Measurements from ENCODE around the gene ATP2B1. TPM values are rescaled to one million over a fixed set of nuclear protein-coding genes. Genes with fewer than 3 reads are reported as not detected.

Gene ATP2B1
- polyA plus RNA-seq, 2 donors, result 3.3 to 5.3 TPM

GRCh38 chr12:89697296-89697695 lies 11.3 kb downstream of the ATP2B1 start:
- H3K27me3 ChIP-seq (ENCODE audit: control insufficient read depth in 1 of 2, insufficient read depth in 2 of 2, low read length in 2 of 2), result no peaks in the 10 kb centered on the region
- no peaks in the 10 kb centered on the region for H3K36me3 ChIP-seq (ENCODE audit: control insufficient read depth in 2 of 2, insufficient read depth in 2 of 2, low read length in 1 of 2)
- no peak overlapping the region for H3K4me3 ChIP-seq (ENCODE audit: low read depth in 1 of 2, low read length in 2 of 2)
- H3K27ac ChIP-seq (ENCODE audit: low read depth in 2 of 2, low read length in 1 of 2), result no peak overlapping the region
- no peaks in the 10 kb centered on the region for H3K4me1 ChIP-seq (ENCODE audit: control insufficient read depth in 2 of 2, insufficient read depth in 2 of 2, low read length in 1 of 2)
- no peaks in the 10 kb centered on the region for H3K9me3 ChIP-seq (ENCODE audit: control insufficient read depth in 2 of 2, insufficient read depth in 1 of 2, low read depth in 1 of 2, low read length in 1 of 2)

GRCh38 chr12:89695830-89696229 lies 12.8 kb downstream of the ATP2B1 start:
- Histone ChIP-seq H3K4me1 (ENCODE audit: control insufficient read depth in 2 of 2, insufficient read depth in 2 of 2, low read length in 1 of 2) (no peaks in the 10 kb centered on the region), H3K4me3 (ENCODE audit: low read depth in 1 of 2, low read length in 2 of 2) (no peak overlapping the region), H3K27me3 (ENCODE audit: control insufficient read depth in 1 of 2, insufficient read depth in 2 of 2, low read length in 2 of 2) (no peaks in the 10 kb centered on the region), H3K27ac (ENCODE audit: low read depth in 2 of 2, low read length in 1 of 2) (no peak overlapping the region), H3K36me3 (ENCODE audit: control insufficient read depth in 2 of 2, insufficient read depth in 2 of 2, low read length in 1 of 2) (no peaks in the 10 kb centered on the region), H3K9me3 (ENCODE audit: control insufficient read depth in 2 of 2, insufficient read depth in 1 of 2, low read depth in 1 of 2, low read length in 1 of 2) (no peaks in the 10 kb centered on the region)
- 78 to 80% methylated on average over 1 of the region's 1 CpG for WGBS, 2 donors

GRCh38 chr12:89695100-89695499 lies 13.5 kb downstream of the ATP2B1 start:
- Histone ChIP-seq H3K27ac (ENCODE audit: low read depth in 2 of 2, low read length in 1 of 2) (no peak overlapping the region), H3K27me3 (ENCODE audit: control insufficient read depth in 1 of 2, insufficient read depth in 2 of 2, low read length in 2 of 2) (no peaks in the 10 kb centered on the region), H3K4me1 (ENCODE audit: control insufficient read depth in 2 of 2, insufficient read depth in 2 of 2, low read length in 1 of 2) (no peaks in the 10 kb centered on the region), H3K9me3 (ENCODE audit: control insufficient read depth in 2 of 2, insufficient read depth in 1 of 2, low read depth in 1 of 2, low read length in 1 of 2) (no peaks in the 10 kb centered on the region), H3K4me3 (ENCODE audit: low read depth in 1 of 2, low read length in 2 of 2) (no peak overlapping the region), H3K36me3 (ENCODE audit: control insufficient read depth in 2 of 2, insufficient read depth in 2 of 2, low read length in 1 of 2) (no peaks in the 10 kb centered on the region)
- 79 to 82% methylated on average over 2 of the region's 2 CpGs for WGBS, 2 donors

GRCh38 chr12:89694542-89694941 lies 14.1 kb downstream of the ATP2B1 start:
- H3K36me3 ChIP-seq (ENCODE audit: control insufficient read depth in 2 of 2, insufficient read depth in 2 of 2, low read length in 1 of 2), result no peaks in the 10 kb centered on the region
- no peaks in the 10 kb centered on the region for H3K4me1 ChIP-seq (ENCODE audit: control insufficient read depth in 2 of 2, insufficient read depth in 2 of 2, low read length in 1 of 2)
- no peak overlapping the region for H3K27ac ChIP-seq (ENCODE audit: low read depth in 2 of 2, low read length in 1 of 2)
- no peak overlapping the region for H3K4me3 ChIP-seq (ENCODE audit: low read depth in 1 of 2, low read length in 2 of 2)
- WGBS, 2 donors, result 96 to 98% methylated on average over 5 of the region's 5 CpGs
- no peaks in the 10 kb centered on the region for H3K27me3 ChIP-seq (ENCODE audit: control insufficient read depth in 1 of 2, insufficient read depth in 2 of 2, low read length in 2 of 2)
- no peaks in the 10 kb centered on the region for H3K9me3 ChIP-seq (ENCODE audit: control insufficient read depth in 2 of 2, insufficient read depth in 1 of 2, low read depth in 1 of 2, low read length in 1 of 2)

GRCh38 chr12:89693639-89694202 lies 14.9 kb downstream of the ATP2B1 start:
- Histone ChIP-seq H3K4me1 (ENCODE audit: control insufficient read depth in 2 of 2, insufficient read depth in 2 of 2, low read length in 1 of 2) (no peaks in the 10 kb centered on the region), H3K9me3 (ENCODE audit: control insufficient read depth in 2 of 2, insufficient read depth in 1 of 2, low read depth in 1 of 2, low read length in 1 of 2) (no peaks in the 10 kb centered on the region), H3K4me3 (ENCODE audit: low read depth in 1 of 2, low read length in 2 of 2) (no peak overlapping the region), H3K36me3 (ENCODE audit: control insufficient read depth in 2 of 2, insufficient read depth in 2 of 2, low read length in 1 of 2) (no peaks in the 10 kb centered on the region), H3K27ac (ENCODE audit: low read depth in 2 of 2, low read length in 1 of 2) (no peak overlapping the region), H3K27me3 (ENCODE audit: control insufficient read depth in 1 of 2, insufficient read depth in 2 of 2, low read length in 2 of 2) (no peaks in the 10 kb centered on the region)
- WGBS, 2 donors, result 44 to 56% methylated on average over 3 of the region's 3 CpGs

- Histone ChIP-seq H3K27ac (ENCODE audit: low read depth in 2 of 2, low read length in 1 of 2) (no peak overlapping the region), H3K36me3 (ENCODE audit: control insufficient read depth in 2 of 2, insufficient read depth in 2 of 2, low read length in 1 of 2) (no peaks in the 10 kb centered on the region), H3K4me1 (ENCODE audit: control insufficient read depth in 2 of 2, insufficient read depth in 2 of 2, low read length in 1 of 2) (no peaks in the 10 kb centered on the region), H3K4me3 (ENCODE audit: low read depth in 1 of 2, low read length in 2 of 2) (no peak overlapping the region), H3K27me3 (ENCODE audit: control insufficient read depth in 1 of 2, insufficient read depth in 2 of 2, low read length in 2 of 2) (no peaks in the 10 kb centered on the region), H3K9me3 (ENCODE audit: control insufficient read depth in 2 of 2, insufficient read depth in 1 of 2, low read depth in 1 of 2, low read length in 1 of 2) (no peaks in the 10 kb centered on the region)
- WGBS, 2 donors, result 60 to 68% methylated on average over 1 of the region's 1 CpG
Observed at GRCh38 chr12:89692439-89692838, 16.2 kb downstream of the ATP2B1 start.

- Histone ChIP-seq H3K4me3 (ENCODE audit: low read depth in 1 of 2, low read length in 2 of 2) (no peak overlapping the region), H3K4me1 (ENCODE audit: control insufficient read depth in 2 of 2, insufficient read depth in 2 of 2, low read length in 1 of 2) (no peaks in the 10 kb centered on the region), H3K9me3 (ENCODE audit: control insufficient read depth in 2 of 2, insufficient read depth in 1 of 2, low read depth in 1 of 2, low read length in 1 of 2) (no peaks in the 10 kb centered on the region), H3K36me3 (ENCODE audit: control insufficient read depth in 2 of 2, insufficient read depth in 2 of 2, low read length in 1 of 2) (no peaks in the 10 kb centered on the region), H3K27me3 (ENCODE audit: control insufficient read depth in 1 of 2, insufficient read depth in 2 of 2, low read length in 2 of 2) (no peaks in the 10 kb centered on the region), H3K27ac (ENCODE audit: low read depth in 2 of 2, low read length in 1 of 2) (no peak overlapping the region)
- WGBS, 2 donors, result 77 to 83% methylated on average over 1 of the region's 1 CpG
Observed at GRCh38 chr12:89691659-89692058, 17.0 kb downstream of the ATP2B1 start.

- no peaks in the 10 kb centered on the region for H3K9me3 ChIP-seq (ENCODE audit: control insufficient read depth in 2 of 2, insufficient read depth in 1 of 2, low read depth in 1 of 2, low read length in 1 of 2)
- H3K27me3 ChIP-seq (ENCODE audit: control insufficient read depth in 1 of 2, insufficient read depth in 2 of 2, low read length in 2 of 2), result no peaks in the 10 kb centered on the region
- H3K36me3 ChIP-seq (ENCODE audit: control insufficient read depth in 2 of 2, insufficient read depth in 2 of 2, low read length in 1 of 2), result no peaks in the 10 kb centered on the region
- H3K4me3 ChIP-seq (ENCODE audit: low read depth in 1 of 2, low read length in 2 of 2), result no peak overlapping the region
- WGBS, 2 donors, result 64 to 68% methylated on average over 1 of the region's 1 CpG
- no peak overlapping the region for H3K27ac ChIP-seq (ENCODE audit: low read depth in 2 of 2, low read length in 1 of 2)
- H3K4me1 ChIP-seq (ENCODE audit: control insufficient read depth in 2 of 2, insufficient read depth in 2 of 2, low read length in 1 of 2), result no peaks in the 10 kb centered on the region
Observed at GRCh38 chr12:89690925-89691324, 17.7 kb downstream of the ATP2B1 start.

GRCh38 chr12:89689306-89689705 lies 19.3 kb downstream of the ATP2B1 start:
- H3K36me3 ChIP-seq (ENCODE audit: control insufficient read depth in 2 of 2, insufficient read depth in 2 of 2, low read length in 1 of 2), result no peaks in the 10 kb centered on the region
- H3K4me1 ChIP-seq (ENCODE audit: control insufficient read depth in 2 of 2, insufficient read depth in 2 of 2, low read length in 1 of 2), result no peaks in the 10 kb centered on the region
- WGBS, 2 donors, result 94 to 96% methylated on average over 3 of the region's 3 CpGs
- H3K27me3 ChIP-seq (ENCODE audit: control insufficient read depth in 1 of 2, insufficient read depth in 2 of 2, low read length in 2 of 2), result no peaks in the 10 kb centered on the region
- H3K4me3 ChIP-seq (ENCODE audit: low read depth in 1 of 2, low read length in 2 of 2), result no peak overlapping the region
- no peak overlapping the region for H3K27ac ChIP-seq (ENCODE audit: low read depth in 2 of 2, low read length in 1 of 2)
- H3K9me3 ChIP-seq (ENCODE audit: control insufficient read depth in 2 of 2, insufficient read depth in 1 of 2, low read depth in 1 of 2, low read length in 1 of 2), result no peaks in the 10 kb centered on the region

- H3K36me3 ChIP-seq (ENCODE audit: control insufficient read depth in 2 of 2, insufficient read depth in 2 of 2, low read length in 1 of 2), result no peaks in the 10 kb centered on the region
- no peak overlapping the region for H3K27ac ChIP-seq (ENCODE audit: low read depth in 2 of 2, low read length in 1 of 2)
- 95% methylated on average over 2 of the region's 2 CpGs for WGBS, 2 donors
- H3K9me3 ChIP-seq (ENCODE audit: control insufficient read depth in 2 of 2, insufficient read depth in 1 of 2, low read depth in 1 of 2, low read length in 1 of 2), result no peaks in the 10 kb centered on the region
- no peaks in the 10 kb centered on the region for H3K4me1 ChIP-seq (ENCODE audit: control insufficient read depth in 2 of 2, insufficient read depth in 2 of 2, low read length in 1 of 2)
- no peak overlapping the region for H3K4me3 ChIP-seq (ENCODE audit: low read depth in 1 of 2, low read length in 2 of 2)
- H3K27me3 ChIP-seq (ENCODE audit: control insufficient read depth in 1 of 2, insufficient read depth in 2 of 2, low read length in 2 of 2), result no peaks in the 10 kb centered on the region
Observed at GRCh38 chr12:89686311-89686710, 22.3 kb downstream of the ATP2B1 start.

Data from esophagus (tissue), 2 donors.